ENCODE results near the gene ORC2.

ORC2 gene

DNA sequence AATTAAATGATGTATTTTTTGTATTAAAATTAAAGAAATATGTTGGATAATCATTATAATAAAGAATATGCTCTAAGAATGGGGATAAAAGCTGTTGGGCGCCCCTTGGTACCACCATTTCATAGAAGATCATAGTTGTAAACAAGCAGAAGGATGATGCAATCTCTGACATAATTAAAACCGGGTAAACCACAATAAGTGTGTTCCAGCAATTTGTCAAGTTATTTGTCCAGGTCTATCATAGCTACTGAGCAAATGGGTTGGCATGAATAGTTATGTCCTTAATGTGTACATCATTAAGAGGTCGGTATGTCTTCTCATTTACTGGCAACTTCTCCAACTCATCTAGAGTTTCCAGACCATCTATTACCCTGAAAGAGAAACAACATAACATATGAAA is 92.3 kb downstream of the ORC2 start:
- no peak for DNase-seq (ENCODE audit: low read depth)
- H3K4me3 ChIP-seq (ENCODE audit: low read length) = no peak overlapping the region
- TF ChIP-seq, protein P1, sequence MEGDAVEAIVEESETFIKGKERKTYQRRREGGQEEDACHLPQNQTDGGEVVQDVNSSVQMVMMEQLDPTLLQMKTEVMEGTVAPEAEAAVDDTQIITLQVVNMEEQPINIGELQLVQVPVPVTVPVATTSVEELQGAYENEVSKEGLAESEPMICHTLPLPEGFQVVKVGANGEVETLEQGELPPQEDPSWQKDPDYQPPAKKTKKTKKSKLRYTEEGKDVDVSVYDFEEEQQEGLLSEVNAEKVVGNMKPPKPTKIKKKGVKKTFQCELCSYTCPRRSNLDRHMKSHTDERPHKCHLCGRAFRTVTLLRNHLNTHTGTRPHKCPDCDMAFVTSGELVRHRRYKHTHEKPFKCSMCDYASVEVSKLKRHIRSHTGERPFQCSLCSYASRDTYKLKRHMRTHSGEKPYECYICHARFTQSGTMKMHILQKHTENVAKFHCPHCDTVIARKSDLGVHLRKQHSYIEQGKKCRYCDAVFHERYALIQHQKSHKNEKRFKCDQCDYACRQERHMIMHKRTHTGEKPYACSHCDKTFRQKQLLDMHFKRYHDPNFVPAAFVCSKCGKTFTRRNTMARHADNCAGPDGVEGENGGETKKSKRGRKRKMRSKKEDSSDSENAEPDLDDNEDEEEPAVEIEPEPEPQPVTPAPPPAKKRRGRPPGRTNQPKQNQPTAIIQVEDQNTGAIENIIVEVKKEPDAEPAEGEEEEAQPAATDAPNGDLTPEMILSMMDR (conservative IDR thresholded peaks at IDR 0.05; ENCODE audit: low read depth, low read length) = no peak

DNA sequence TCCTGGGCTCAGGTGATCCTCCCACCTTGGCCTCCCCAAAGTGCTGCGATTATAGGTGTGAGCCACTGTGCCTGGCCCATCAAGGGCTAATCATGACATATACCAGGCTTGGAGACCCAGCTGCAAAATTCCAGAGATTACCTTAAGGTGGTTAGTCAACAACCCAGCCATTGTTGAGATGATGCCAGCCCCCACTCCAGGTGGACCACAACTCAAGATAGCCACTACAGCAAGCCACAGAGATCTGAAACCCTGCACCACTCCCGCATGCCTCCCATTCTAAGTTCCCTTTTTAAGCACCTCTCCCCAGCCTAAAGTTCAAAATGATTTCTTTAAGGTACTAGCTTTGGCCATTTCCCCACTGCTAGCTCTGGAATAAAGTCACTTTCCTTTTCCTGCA is 94.4 kb downstream of the ORC2 start:
- TF ChIP-seq, protein P1 (conservative IDR thresholded peaks at IDR 0.05; ENCODE audit: low read depth, low read length) = no peak
- no peak for DNase-seq (ENCODE audit: low read depth)
- H3K4me3 ChIP-seq (ENCODE audit: low read length) = no peak overlapping the region

DNA sequence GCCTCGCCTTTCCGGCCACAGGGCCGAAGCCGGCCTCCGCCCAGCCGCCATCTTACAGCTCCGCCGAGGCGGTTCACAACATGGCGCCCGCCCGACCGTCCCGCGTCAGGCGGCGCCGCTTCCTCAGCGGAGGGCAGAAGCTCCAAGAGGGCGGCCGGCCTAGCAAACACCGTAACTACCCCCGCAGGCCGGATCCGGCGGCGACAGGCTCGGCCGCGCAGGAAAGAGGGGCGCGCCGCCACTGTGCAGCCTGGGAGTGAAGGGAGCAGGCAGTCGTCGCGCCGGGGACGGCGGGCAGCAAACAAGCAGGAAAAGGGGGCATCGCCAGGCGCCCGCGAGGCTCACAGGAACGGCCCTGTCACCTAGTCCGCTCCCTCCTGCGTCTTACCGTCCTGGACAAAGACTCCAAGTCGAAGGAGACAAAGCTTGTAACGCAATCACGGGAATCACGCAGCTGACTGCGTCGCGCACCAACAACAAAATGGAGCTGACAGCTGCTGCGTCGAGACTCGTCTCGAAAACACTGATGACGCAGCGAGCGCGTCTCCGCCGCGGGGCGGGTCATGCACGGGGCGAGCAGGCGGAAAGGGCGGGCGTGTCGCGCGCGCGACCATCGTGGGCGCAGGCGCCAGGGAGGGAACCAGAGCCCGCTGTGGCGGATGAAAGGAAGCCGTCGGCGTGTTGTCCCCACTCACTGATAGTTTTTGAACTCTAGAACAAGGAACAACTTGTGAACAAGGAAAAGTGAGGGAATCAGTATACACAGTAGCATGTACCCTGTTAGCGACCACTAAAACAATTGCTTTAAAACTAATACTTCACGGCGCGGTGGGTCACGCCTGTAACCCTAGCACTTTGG is 99.1 kb downstream of the ORC2 start, which contains the start of gene CLK1:
CLK1 (minus strand) TSS at position 483 of the 859 bp plus-strand sequence. CDS start 2,796 bp downstream, outside the sequence.
- peak within 1 kb of the TSS; percentile 100 for H3K4me3 ChIP-seq (ENCODE audit: low read length)
- DNase-seq (ENCODE audit: low read depth) = peak; percentile 77
- TF ChIP-seq, protein P1 (conservative IDR thresholded peaks at IDR 0.05; ENCODE audit: low read depth, low read length) = peak; percentile 0

DNA sequence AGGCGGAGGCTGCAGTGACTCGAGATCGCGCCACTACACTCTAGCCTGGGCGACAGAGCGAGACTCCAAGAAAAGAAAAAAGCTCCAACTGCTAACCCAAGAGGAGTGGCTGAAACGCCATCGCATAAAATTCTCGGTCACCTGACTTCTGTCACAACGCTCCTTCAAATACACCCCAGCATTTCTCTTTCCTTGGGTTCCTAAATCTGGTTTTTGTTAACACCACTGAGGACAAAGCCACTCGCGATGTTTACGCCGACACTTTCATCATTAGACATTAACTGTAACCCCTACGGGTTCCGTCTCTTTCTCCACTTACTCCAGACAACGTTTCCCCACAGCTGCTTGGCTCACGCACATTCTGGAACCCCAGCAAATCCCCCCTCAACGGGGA is 99.7 kb downstream of the ORC2 start:
- peak overlapping the region; percentile 100 for H3K4me3 ChIP-seq (ENCODE audit: low read length)
- no peak for DNase-seq (ENCODE audit: low read depth)
- TF ChIP-seq, protein P1 (conservative IDR thresholded peaks at IDR 0.05; ENCODE audit: low read depth, low read length) = peak; percentile 0

GRCh38 chr2:200862532-200863000 is 100.9 kb downstream of the ORC2 start:
- H3K4me3 ChIP-seq (ENCODE audit: low read length) = peak overlapping the region; percentile 100
- peak; percentile 60 for DNase-seq (ENCODE audit: low read depth)
- TF ChIP-seq, protein P1 (conservative IDR thresholded peaks at IDR 0.05; ENCODE audit: low read depth, low read length) = no peak

- TF ChIP-seq, protein P1 (conservative IDR thresholded peaks at IDR 0.05; ENCODE audit: low read depth, low read length) = no peak
- DNase-seq (ENCODE audit: low read depth) = no peak
- peak overlapping the region; percentile 100 for H3K4me3 ChIP-seq (ENCODE audit: low read length)
Observed at GRCh38 chr2:200861617-200862155, 101.8 kb downstream of the ORC2 start.

All from retinal pigment epithelial cell (primary cell).